NT2/D1 (cell line): ENCODE results near the gene DNAH5.

ENCODE experiments used
- DNase-seq: peaks from one replicate; pipeline ENCODE4 v3.0.0-alpha.2; 2011; ENCODE audit warnings: low read depth, low spot score
- H3K27me3 ChIP-seq: 2 replicates; pipeline ENCODE4 v1.6.0; 2011; ENCODE audit warnings: mild to moderate bottlenecking; ENCODE audit not compliant: insufficient read length, insufficient read depth
- H3K36me3 ChIP-seq: 2 replicates; pipeline ENCODE4 v1.6.1; 2011; ENCODE audit warnings: mild to moderate bottlenecking, low read length, mixed read lengths; ENCODE audit not compliant: insufficient read depth, insufficient read length
- H3K4me1 ChIP-seq: 2 replicates; pipeline ENCODE4 v1.5.1; 2011; ENCODE audit not compliant: insufficient read depth, insufficient read length
- H3K4me3 ChIP-seq: 2 replicates; pipeline ENCODE4 v1.5.1; 2011; ENCODE audit warnings: low read depth; ENCODE audit not compliant: insufficient read length
- H3K9ac ChIP-seq: 2 replicates; pipeline ENCODE4 v1.6.0; 2011; ENCODE audit warnings: low read depth; ENCODE audit not compliant: insufficient read length
- H3K9me3 ChIP-seq: 2 replicates; pipeline ENCODE4 v1.5.1; 2011; ENCODE audit warnings: mild to moderate bottlenecking, low read length; ENCODE audit not compliant: insufficient read depth
- SUZ12 ChIP-seq: IDR thresholded peaks from 2 replicates; pipeline ENCODE4 v1.6.1; 2011; ENCODE audit not compliant: insufficient read length, insufficient read depth; ENCODE audit errors: extremely low read depth
- YY1 ChIP-seq: IDR thresholded peaks from 2 replicates; pipeline ENCODE4 v1.6.1; 2011; ENCODE audit not compliant: insufficient read length, insufficient read depth
- ZNF274 ChIP-seq: IDR thresholded peaks from 2 replicates; pipeline ENCODE4 v1.6.1; 2011; ENCODE audit warnings: mild to moderate bottlenecking, low read depth, low read length

The DNAH5 gene

DNA sequence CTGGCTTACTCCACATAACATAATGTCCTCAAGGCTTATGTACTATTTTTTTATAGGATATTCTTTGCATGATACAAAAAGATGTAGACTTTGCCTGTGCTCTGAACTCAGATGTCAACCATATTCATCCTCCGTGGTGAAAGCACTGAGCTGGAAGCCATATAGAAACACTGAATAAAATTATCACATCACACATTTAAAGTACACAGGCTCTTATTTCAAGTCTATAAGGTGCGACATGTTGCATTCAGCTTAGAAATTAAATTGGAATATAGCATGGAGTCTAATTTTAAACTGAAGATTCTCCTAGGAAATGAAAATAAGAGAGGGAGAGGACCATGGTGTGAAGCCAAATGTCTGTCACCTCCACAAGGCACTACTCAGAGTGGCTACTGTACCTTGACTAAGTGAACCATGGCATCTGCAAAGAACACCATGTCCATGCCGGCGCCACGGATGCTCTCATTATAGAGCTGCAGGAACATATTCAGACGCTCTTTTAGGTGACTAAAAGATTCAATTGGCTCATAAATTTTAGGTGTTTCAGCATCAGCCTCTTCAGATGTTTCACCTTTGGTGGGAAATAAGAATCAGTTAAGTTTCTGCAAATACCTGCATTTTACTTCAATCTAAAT lies 158.6 kb downstream of the DNAH5 start:
- DNase-seq = no peak
- Histone ChIP-seq H3K9me3 (no peaks in the 10 kb centered on the region), H3K27me3 (no peaks in the 10 kb centered on the region), H3K4me1 (no peaks in the 10 kb centered on the region), H3K9ac (no peak overlapping the region), H3K4me3 (no peak overlapping the region), H3K36me3 (no peaks in the 10 kb centered on the region)
- TF ChIP-seq SUZ12 (no peak), ZNF274 (no peak), YY1 (no peak)

DNA sequence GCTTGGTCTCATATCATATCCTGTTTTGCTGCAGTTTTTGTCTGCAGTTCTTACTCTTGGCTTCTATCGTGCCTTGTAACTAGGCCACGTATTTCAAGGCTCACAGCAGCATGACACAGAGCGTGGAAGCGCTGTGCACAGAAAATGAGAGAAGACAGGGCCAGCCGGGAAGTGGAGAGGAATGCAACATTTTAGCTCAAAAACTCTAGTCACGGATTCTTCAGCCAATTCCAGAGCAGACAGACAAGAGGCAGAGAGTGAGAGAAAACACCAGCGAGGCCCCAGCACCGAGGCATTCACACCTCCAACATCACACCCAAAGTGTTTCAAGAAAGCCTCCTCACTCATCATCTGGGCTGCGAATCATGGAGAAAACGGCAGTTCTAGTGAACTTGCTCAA lies 160.8 kb downstream of the DNAH5 start:
- TF ChIP-seq SUZ12 = no peak
- no peak for TF ChIP-seq ZNF274
- Histone ChIP-seq H3K9ac (no peak overlapping the region), H3K36me3 (no peaks in the 10 kb centered on the region), H3K4me1 (no peaks in the 10 kb centered on the region), H3K27me3 (no peaks in the 10 kb centered on the region), H3K4me3 (no peak overlapping the region), H3K9me3 (no peaks in the 10 kb centered on the region)
- no peak for DNase-seq

DNA sequence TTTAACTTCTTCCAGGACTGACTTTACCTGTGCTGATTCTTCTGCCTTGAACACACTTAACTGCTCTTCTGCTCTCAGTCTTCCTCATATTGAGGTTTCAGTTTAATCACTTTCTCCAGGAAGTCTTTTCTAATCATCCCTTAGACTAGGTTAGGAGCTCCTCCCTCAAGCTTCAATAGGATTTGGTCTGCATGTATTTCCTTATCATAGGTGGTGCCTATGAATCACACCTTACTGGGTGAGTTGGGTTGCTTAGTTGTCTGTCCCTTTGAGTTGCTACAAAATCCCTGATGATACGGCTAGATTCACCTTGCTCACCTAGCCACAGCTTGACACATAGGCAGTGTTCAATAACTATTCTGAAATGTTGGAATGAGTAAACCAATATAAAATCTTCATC lies 164.4 kb downstream of the DNAH5 start:
- H3K4me1 ChIP-seq = no peaks in the 10 kb centered on the region
- no peaks in the 10 kb centered on the region for H3K36me3 ChIP-seq
- H3K9me3 ChIP-seq = no peaks in the 10 kb centered on the region
- no peak for DNase-seq
- H3K4me3 ChIP-seq = no peak overlapping the region
- no peaks in the 10 kb centered on the region for H3K27me3 ChIP-seq
- H3K9ac ChIP-seq = no peak overlapping the region
- no peak for TF ChIP-seq SUZ12
- no peak for TF ChIP-seq ZNF274
- no peak for TF ChIP-seq YY1

- Histone ChIP-seq H3K9me3 (no peaks in the 10 kb centered on the region), H3K27me3 (no peaks in the 10 kb centered on the region), H3K36me3 (no peaks in the 10 kb centered on the region), H3K4me3 (no peak overlapping the region), H3K9ac (no peak overlapping the region), H3K4me1 (no peaks in the 10 kb centered on the region)
- no peak for TF ChIP-seq SUZ12
- no peak for TF ChIP-seq YY1
- DNase-seq = no peak
Measured at GRCh38 chr5:13773649-13774048, 170.8 kb downstream of the DNAH5 start.

DNA sequence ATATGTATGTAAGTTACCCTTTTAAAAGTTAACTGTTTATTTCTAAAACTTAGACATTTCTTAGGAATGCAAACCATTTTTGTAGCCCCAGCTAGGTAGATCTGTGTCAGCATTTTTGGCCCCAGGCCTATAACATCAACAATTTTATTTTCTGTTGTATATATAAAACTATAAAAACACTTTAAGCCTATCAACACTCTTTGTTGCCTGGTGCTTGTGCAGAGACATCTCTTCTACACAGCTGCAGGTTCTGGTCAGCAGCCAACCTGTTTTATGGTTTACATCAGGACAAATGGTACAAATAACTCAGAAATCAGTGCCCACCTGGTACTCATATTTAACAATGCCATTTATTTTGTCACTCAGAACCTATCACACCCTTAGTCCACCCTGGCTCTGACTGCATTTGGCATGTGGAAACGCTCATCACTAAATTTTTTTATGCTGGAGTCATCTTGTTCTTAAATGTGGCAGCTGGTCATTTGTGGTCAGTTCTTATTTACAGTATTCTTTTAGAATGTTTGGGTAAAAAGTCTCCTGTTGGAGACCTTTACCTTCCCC lies 173.4 kb downstream of the DNAH5 start:
- no peak for TF ChIP-seq SUZ12
- no peak for TF ChIP-seq ZNF274
- Histone ChIP-seq H3K4me1 (no peaks in the 10 kb centered on the region), H3K4me3 (no peak overlapping the region), H3K36me3 (no peaks in the 10 kb centered on the region), H3K27me3 (no peaks in the 10 kb centered on the region), H3K9ac (no peak overlapping the region), H3K9me3 (no peaks in the 10 kb centered on the region)
- no peak for DNase-seq

DNA sequence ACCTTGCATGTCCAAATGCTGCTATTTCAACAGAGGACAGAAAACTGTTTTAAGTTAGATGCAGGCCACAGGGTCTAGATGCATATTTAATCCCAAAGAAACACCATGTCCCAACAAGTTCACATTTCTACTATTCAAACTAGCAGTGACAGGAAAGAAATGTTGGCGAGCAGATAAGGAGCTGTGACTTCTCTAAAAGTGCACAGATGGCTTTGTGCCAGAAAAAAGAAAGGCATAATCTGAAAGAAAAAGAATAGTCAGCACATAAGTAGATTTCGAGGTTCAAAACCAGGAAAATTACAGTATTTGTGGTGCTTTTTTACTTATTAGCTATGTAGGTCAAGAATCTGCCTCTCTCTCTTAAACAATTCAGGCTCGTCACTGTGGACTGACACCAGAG lies 178.3 kb downstream of the DNAH5 start:
- TF ChIP-seq YY1 = no peak
- TF ChIP-seq ZNF274 = no peak
- TF ChIP-seq SUZ12 = no peak
- DNase-seq = no peak

DNA sequence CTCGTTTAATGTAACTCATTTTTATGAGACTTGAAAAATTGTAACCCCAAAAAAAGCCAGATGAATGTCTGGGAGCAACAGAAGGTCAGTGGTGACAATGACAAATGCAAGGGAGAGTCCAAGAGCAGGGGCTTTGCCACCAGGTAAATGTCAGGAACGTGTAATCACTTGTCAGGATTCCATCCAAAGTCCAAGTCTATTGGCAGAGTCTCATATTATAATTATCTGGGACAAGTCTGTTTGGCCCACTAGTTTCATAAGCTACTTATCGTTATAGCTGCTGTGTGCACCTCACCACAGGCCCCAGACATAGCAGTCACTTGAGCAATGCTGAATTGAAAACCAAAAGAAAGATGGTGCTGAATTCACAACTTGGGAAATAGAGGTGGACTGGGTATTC lies 180.8 kb downstream of the DNAH5 start:
- H3K4me3 ChIP-seq = no peak overlapping the region
- no peak overlapping the region for H3K9ac ChIP-seq
- no peaks in the 10 kb centered on the region for H3K9me3 ChIP-seq
- no peaks in the 10 kb centered on the region for H3K36me3 ChIP-seq
- TF ChIP-seq YY1 = no peak
- TF ChIP-seq ZNF274 = no peak
- TF ChIP-seq SUZ12 = no peak
- no peak for DNase-seq
- no peaks in the 10 kb centered on the region for H3K4me1 ChIP-seq
- no peaks in the 10 kb centered on the region for H3K27me3 ChIP-seq

More for the DNA sequence above, 178.3 kb downstream of the DNAH5 start:
- Histone ChIP-seq H3K4me3 (no peak overlapping the region), H3K9ac (no peak overlapping the region), H3K27me3 (no peaks in the 10 kb centered on the region), H3K4me1 (no peaks in the 10 kb centered on the region), H3K36me3 (no peaks in the 10 kb centered on the region), H3K9me3 (no peaks in the 10 kb centered on the region)
